Measurements from ENCODE around the gene JARID2.

DNA sequence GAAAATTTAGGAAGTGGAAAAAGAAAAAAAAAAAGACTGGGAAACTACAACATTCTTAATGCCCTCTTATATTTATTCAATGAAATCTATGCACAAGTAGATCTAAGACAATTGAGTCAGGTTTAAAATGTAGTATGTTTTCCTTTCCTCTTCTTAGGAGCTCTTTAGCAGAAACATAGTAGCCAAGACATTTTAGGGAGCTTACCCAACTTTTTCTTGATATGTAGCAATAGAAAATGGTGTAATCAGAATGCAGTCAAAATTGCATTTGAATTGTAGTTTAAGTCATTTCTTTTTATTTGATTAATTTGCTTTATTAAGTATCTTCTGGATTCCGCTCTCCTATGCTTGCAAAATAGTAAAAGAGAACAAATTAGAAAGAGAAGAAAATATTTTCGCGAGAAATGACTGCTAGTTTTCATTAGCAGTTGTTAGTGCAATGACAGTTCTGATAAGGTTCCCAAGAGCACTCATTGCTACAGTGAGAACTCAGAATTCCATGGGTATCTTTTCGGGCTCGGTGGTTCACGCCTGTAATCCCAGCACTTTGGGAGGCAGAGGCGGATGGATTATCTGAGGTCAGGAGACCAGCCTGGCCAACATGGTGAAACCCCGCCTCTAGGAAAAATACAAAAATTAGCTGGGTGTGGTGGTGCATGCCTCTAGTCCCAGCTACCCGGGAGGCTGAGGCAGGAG is 52.2 kb downstream of the JARID2 start:
- TF ChIP-seq, protein P1, sequence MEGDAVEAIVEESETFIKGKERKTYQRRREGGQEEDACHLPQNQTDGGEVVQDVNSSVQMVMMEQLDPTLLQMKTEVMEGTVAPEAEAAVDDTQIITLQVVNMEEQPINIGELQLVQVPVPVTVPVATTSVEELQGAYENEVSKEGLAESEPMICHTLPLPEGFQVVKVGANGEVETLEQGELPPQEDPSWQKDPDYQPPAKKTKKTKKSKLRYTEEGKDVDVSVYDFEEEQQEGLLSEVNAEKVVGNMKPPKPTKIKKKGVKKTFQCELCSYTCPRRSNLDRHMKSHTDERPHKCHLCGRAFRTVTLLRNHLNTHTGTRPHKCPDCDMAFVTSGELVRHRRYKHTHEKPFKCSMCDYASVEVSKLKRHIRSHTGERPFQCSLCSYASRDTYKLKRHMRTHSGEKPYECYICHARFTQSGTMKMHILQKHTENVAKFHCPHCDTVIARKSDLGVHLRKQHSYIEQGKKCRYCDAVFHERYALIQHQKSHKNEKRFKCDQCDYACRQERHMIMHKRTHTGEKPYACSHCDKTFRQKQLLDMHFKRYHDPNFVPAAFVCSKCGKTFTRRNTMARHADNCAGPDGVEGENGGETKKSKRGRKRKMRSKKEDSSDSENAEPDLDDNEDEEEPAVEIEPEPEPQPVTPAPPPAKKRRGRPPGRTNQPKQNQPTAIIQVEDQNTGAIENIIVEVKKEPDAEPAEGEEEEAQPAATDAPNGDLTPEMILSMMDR (IDR thresholded peaks at IDR 0.05; ENCODE audit: low read depth, low read length): no peak
- TF ChIP-seq MYC (IDR thresholded peaks at IDR 0.05; ENCODE audit: low read depth, low read length) (no peak), POLR2A (IDR thresholded peaks at IDR 0.05; ENCODE audit: extremely low read depth, insufficient read length) (no peak), MAX (IDR thresholded peaks at IDR 0.05; ENCODE audit: low read depth, low read length) (no peak)

Measured in NB4 (cell line).